SK-N-MC (cell line): Measurements from ENCODE around the gene MACROD2.

ENCODE experiments used
- EZH2 ChIP-seq: fragments of 200-600 bp; sonication (generic); IDR thresholded peaks from one replicate; pipeline ENCODE4 v1.6.1; 2017; ENCODE audit warnings: antibody characterized with exemption
- FOXP2 ChIP-seq: optimal IDR thresholded peaks from 2 replicates; pipeline ENCODE3; 2011; ENCODE audit warnings: mild to moderate bottlenecking, moderate library complexity; ENCODE audit not compliant: insufficient read depth; ENCODE audit errors: extremely low read length, control extremely low read depth
- POLR2AphosphoS5 ChIP-seq: IDR thresholded peaks from 2 replicates; pipeline ENCODE4 v1.6.1; 2012; ENCODE audit warnings: mild to moderate bottlenecking, low read depth, low read length, borderline replicate concordance

DNA sequence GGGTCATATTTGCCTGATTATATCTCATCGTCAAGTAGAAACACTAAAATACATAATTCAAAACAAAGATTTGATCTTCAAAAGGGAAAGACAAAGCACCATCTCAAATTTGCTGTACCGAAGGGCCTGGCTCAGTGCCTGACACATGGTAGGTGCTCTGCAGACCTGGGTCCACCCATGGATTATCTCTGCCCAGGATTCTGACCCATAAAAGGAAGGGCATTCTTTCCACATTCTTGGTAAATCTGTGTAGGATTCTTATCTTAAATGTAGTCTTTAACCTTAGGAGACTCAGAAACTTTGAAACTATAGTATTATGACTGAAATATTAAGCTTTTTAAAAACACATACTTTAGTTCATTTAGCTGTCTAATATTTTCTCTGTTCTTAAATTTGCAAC, 616.2 kb downstream of the MACROD2 start:
- no peak for TF ChIP-seq EZH2
- TF ChIP-seq POLR2AphosphoS5, result no peak
- TF ChIP-seq FOXP2, result no peak
